GM18909 (cell line): ENCODE measurements around the gene CYB561D2.

ENCODE experiments used
- ATAC-seq: cut with Tn5 transposase; IDR thresholded peaks from one replicate; pipeline ENCODE4 v1.9.1; 2021; ENCODE audit warnings: mild to moderate bottlenecking; ENCODE audit not compliant: unreplicated experiment, poor library complexity

Gene CYB561D2

GRCh38 chr3:50340448-50341329, 10.0 kb upstream of the CYB561D2 start, which contains the start of gene RASSF1:
TSS of gene RASSF1 (minus strand) at chr3:50340836. CDS start at chr3:50340805, 31 bp downstream.
- ATAC-seq = peak; percentile 20

GRCh38 chr3:50341537-50341936, 9.1 kb upstream of the CYB561D2 start:
- ATAC-seq = no peak

- ATAC-seq = no peak
These were observed 8.5 kb upstream of the CYB561D2 start for GRCh38 chr3:50341996-50342650.

GRCh38 chr3:50342813-50343633, 7.6 kb upstream of the CYB561D2 start:
- no peak for ATAC-seq

GRCh38 chr3:50345008-50345407, 5.7 kb upstream of the CYB561D2 start:
- ATAC-seq = no peak

- no peak for ATAC-seq
These were observed 5.0 kb upstream of the CYB561D2 start, which contains the start of gene ZMYND10 for GRCh38 chr3:50345586-50346234. TSS of gene ZMYND10 (minus strand) at chr3:50345732. CDS start at chr3:50345579, 153 bp downstream.

GRCh38 chr3:50347187-50347813, 3.4 kb upstream of the CYB561D2 start:
- no peak for ATAC-seq

- no peak for ATAC-seq
These were observed 492 bp upstream of the CYB561D2 start for GRCh38 chr3:50350213-50350526.

GRCh38 chr3:50351323-50351697, 648 bp downstream of the CYB561D2 start:
- ATAC-seq = no peak

- no peak for ATAC-seq
These were observed 2.1 kb downstream of the CYB561D2 start for GRCh38 chr3:50352781-50353180.

GRCh38 chr3:50353245-50354004, 2.8 kb downstream of the CYB561D2 start:
- ATAC-seq = no peak

- ATAC-seq = no peak
These were observed 3.6 kb downstream of the CYB561D2 start for GRCh38 chr3:50354186-50354764.

GRCh38 chr3:50354850-50355249, 4.2 kb downstream of the CYB561D2 start:
- no peak for ATAC-seq

- ATAC-seq = no peak
These were observed 5.3 kb downstream of the CYB561D2 start for GRCh38 chr3:50355829-50356552.

GRCh38 chr3:50356553-50356952, 5.9 kb downstream of the CYB561D2 start:
- ATAC-seq = no peak

GRCh38 chr3:50357481-50357880, 6.8 kb downstream of the CYB561D2 start:
- no peak for ATAC-seq

GRCh38 chr3:50358355-50358910, 7.8 kb downstream of the CYB561D2 start:
- no peak for ATAC-seq
